Lower lobe of right lung (tissue), 2 donors: ENCODE results near the gene IRF1. TPM values are rescaled to one million over a fixed set of nuclear protein-coding genes. Genes with fewer than 3 reads are reported as not detected.
"Not testable (repeated sequence)": the region's sequence is repeated elsewhere in the genome, so short reads cannot be mapped to it uniquely, and the experiment has no call there.

Experiments used
- ATAC-seq, 2 donors: fragments of 200-7000 bp; cut with Tn5 transposase; one replicate each; pipeline ENCODE4 v1.9.1; 2020 to 2022; ENCODE audit warnings: mild to moderate bottlenecking in 2 of 2, moderate library complexity in 2 of 2
- DNase-seq: peaks from one replicate; pipeline ENCODE4 v3.0.0-alpha.2; 2020
- H3K27ac ChIP-seq: fragments of 200-600 bp; one replicate; pipeline ENCODE4 v1.8.0; 2022
- H3K27me3 ChIP-seq: fragments of 200-600 bp; one replicate; pipeline ENCODE4 v1.8.0; 2022; ENCODE audit warnings: low read depth
- H3K36me3 ChIP-seq: fragments of 200-600 bp; one replicate; pipeline ENCODE4 v1.8.0; 2022; ENCODE audit warnings: mild to moderate bottlenecking
- H3K4me1 ChIP-seq: fragments of 200-600 bp; one replicate; pipeline ENCODE4 v1.8.0; 2022
- H3K4me3 ChIP-seq: fragments of 200-600 bp; one replicate; pipeline ENCODE4 v1.8.0; 2022; ENCODE audit warnings: mild to moderate bottlenecking
- H3K9me3 ChIP-seq: fragments of 200-600 bp; one replicate; pipeline ENCODE4 v1.8.0; 2022
- CTCF ChIP-seq: fragments of 200-600 bp; IDR thresholded peaks from one replicate; pipeline ENCODE4 v1.8.0; 2022; ENCODE audit warnings: antibody characterized with exemption, mild to moderate bottlenecking
- intact Hi-C: fragments of 100-400 bp; cut with DNase I; formaldehyde crosslinking; loops from one replicate; pipeline ENCODE4 v1.11.0; 2022
- total RNA-seq: library from RNA; stranded (reverse); fragmentation: NEBNext Ultra II Directional; extraction: Animal tissue kit (Norgen Biotek cat#: 25700); gene quantifications from one replicate; pipeline ENCODE4 v1.2.1, GENCODE V29; 2021
- donor health status: DM: no; HTN: yes; CAD: no; lungs with severe emphysema.

The IRF1 gene
- total RNA-seq, 1 donor from 2014 or later, result 81.2 TPM

DNA sequence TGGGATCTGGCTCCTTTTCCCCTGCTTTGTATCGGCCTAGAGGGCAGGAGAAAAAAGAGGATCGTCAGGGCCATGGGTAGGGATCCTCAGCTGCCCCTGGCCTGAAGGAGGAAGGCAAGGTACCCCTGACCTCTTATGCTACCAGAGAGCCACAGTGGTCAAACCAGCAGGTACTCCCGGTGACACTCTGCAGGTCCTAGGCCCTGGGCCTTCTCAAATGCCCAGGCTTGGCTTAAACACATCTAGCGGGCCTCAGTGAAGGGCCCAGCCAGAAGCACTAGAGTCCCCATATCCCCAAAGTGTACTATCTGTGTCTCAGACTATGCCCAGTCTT is 3.5 kb downstream of the IRF1 start:
- H3K4me3 ChIP-seq, result peak overlapping the region; percentile 78
- H3K4me1 ChIP-seq, result peaks cover 79% of the 10 kb centered on the region
- TF ChIP-seq CTCF, result no peak
- no peaks in the 10 kb centered on the region for H3K27me3 ChIP-seq
- ATAC-seq (no peak), DNase-seq (no peak)
- H3K36me3 ChIP-seq, result peaks cover 68% of the 10 kb centered on the region
- intact Hi-C loops, result no loop called here
- no peaks in the 10 kb centered on the region for H3K9me3 ChIP-seq
- H3K27ac ChIP-seq, result peak overlapping the region; percentile 63

- DNase-seq (no peak), ATAC-seq (no peak)
- Histone ChIP-seq H3K4me3 (peak overlapping the region; percentile 78), H3K27ac (peak overlapping the region; percentile 63), H3K36me3 (peaks cover 74% of the 10 kb centered on the region), H3K4me1 (peaks cover 78% of the 10 kb centered on the region), H3K9me3 (no peaks in the 10 kb centered on the region), H3K27me3 (no peaks in the 10 kb centered on the region)
- intact Hi-C loops, result no loop called here
- no peak for TF ChIP-seq CTCF
Observed at GRCh38 chr5:132486318-132487094, 4.1 kb downstream of the IRF1 start.

DNA sequence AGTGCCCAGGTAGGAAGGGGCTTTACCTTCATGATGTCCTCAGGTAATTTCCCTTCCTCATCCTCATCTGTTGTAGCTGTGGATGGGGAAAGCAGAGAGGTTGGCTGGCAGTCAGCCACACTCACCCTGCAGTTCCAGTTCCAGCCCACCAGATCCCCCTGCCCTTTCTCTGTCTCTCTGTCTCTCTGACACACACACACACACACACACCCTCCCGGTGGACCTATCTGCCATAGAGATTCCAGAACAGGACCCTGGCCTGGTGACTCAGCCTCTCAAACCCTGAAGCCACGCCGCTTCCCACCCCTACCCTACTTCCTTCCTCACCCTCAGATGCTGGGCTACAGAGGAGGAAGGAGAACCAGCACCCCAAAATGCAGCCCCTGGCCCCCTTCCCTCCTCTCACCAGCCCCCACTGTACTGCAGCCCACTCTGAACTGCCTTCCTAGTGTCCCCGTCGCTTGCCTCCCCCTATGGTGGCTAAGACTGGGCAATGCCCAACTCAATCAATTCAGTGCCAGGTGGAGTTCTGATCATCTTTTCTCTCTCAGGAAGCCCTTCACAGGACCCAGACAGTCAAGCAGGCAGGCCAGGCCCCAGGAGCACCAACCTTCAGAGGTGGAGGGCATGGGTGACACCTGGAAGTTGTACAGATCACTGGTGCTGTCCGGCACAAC is 4.8 kb downstream of the IRF1 start:
- no peaks in the 10 kb centered on the region for H3K9me3 ChIP-seq
- DNase-seq, result no peak
- H3K27me3 ChIP-seq, result no peaks in the 10 kb centered on the region
- intact Hi-C loops, result no loop called here
- TF ChIP-seq CTCF, result no peak
- peak overlapping the region; percentile 63 for H3K27ac ChIP-seq
- peaks cover 80% of the 10 kb centered on the region for H3K4me1 ChIP-seq
- peak overlapping the region; percentile 8 for H3K4me3 ChIP-seq
- peaks cover 81% of the 10 kb centered on the region for H3K36me3 ChIP-seq
- no peak for ATAC-seq

- H3K27me3 ChIP-seq, H3K4me3 ChIP-seq, DNase-seq, intact Hi-C loops, ATAC-seq, H3K9me3 ChIP-seq: not testable (repeated sequence)
- Histone ChIP-seq H3K27ac (peak overlapping the region; percentile 11), H3K36me3 (peaks cover 81% of the 10 kb centered on the region), H3K4me1 (peaks cover 80% of the 10 kb centered on the region)
Observed at GRCh38 chr5:132484876-132485640, 5.5 kb downstream of the IRF1 start.

DNA sequence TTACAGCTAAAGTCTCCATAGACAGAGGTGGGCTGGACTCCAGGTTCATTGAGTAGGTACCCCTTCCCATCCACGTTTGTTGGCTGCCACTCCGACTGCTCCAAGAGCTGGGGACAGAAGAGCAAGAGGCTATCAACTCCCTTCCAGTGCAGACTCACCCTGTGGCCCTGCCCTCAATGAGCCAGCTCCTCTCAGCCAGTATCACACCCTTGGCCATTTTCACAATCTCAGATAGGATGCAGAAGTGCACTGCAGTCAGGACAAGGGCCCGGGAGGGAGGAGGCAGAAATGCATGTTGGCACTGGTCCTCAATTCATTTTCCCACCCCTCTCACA is 6.2 kb downstream of the IRF1 start:
- intact Hi-C loops, result no loop called here
- Histone ChIP-seq H3K4me1 (peaks cover 80% of the 10 kb centered on the region), H3K27ac (no peak overlapping the region), H3K36me3 (peaks cover 81% of the 10 kb centered on the region), H3K4me3 (no peak overlapping the region), H3K9me3 (no peaks in the 10 kb centered on the region), H3K27me3 (no peaks in the 10 kb centered on the region)
- ATAC-seq (no peak), DNase-seq (no peak)
- TF ChIP-seq CTCF, result no peak
